Measurements from ENCODE around the gene DOC2A.

DOC2A gene

GRCh38 chr16:30003670-30004423 lies 7.0 kb downstream of the DOC2A start:
- DNase-seq: no peak

GRCh38 chr16:30002614-30003346 lies 8.0 kb downstream of the DOC2A start:
- DNase-seq: no peak

- no peak for DNase-seq
Measured at GRCh38 chr16:30000735-30001631, 9.8 kb downstream of the DOC2A start.

- DNase-seq: no peak
Measured at GRCh38 chr16:29999605-30000004, 11.2 kb downstream of the DOC2A start.

- DNase-seq: no peak
Measured at GRCh38 chr16:29996766-29997250, 14.0 kb downstream of the DOC2A start.

GRCh38 chr16:29995911-29996765 lies 14.7 kb downstream of the DOC2A start, which contains the start of gene INO80E:
TSS of gene INO80E (plus strand) at chr16:29996241. CDS start at chr16:29996311, 70 bp downstream.
- peak; percentile 99 for DNase-seq

GRCh38 chr16:29995324-29995910 lies 15.4 kb downstream of the DOC2A start, which contains the start of gene HIRIP3:
TSS of gene HIRIP3 (minus strand) at chr16:29995617. CDS start at chr16:29995605, 12 bp downstream.
- peak; percentile 82 for DNase-seq

GRCh38 chr16:29994600-29995323 lies 16.1 kb downstream of the DOC2A start:
- no peak for DNase-seq

GRCh38 chr16:29993903-29994599 lies 16.8 kb downstream of the DOC2A start:
- no peak for DNase-seq

GRCh38 chr16:29993191-29993902 lies 17.5 kb downstream of the DOC2A start:
- DNase-seq: no peak

GRCh38 chr16:29992344-29992967 lies 18.4 kb downstream of the DOC2A start:
- no peak for DNase-seq

- DNase-seq: no peak
Measured at GRCh38 chr16:29991571-29991904, 19.3 kb downstream of the DOC2A start.

GRCh38 chr16:29990883-29991570 lies 19.8 kb downstream of the DOC2A start:
- no peak for DNase-seq

- DNase-seq: no peak
Measured at GRCh38 chr16:29990034-29990433, 20.8 kb downstream of the DOC2A start.

GRCh38 chr16:29989111-29989858 lies 21.5 kb downstream of the DOC2A start:
- no peak for DNase-seq

GRCh38 chr16:29988346-29989075 lies 22.3 kb downstream of the DOC2A start:
- DNase-seq: no peak
